Measurements from ENCODE around the gene MYCT1.

GRCh38 chr6:152685819-152686218 lies 11.9 kb upstream of the MYCT1 start:
- TF ChIP-seq CTCF (IDR thresholded peaks at IDR 0.05; ENCODE audit: insufficient read depth, low read length) (no peak), POLR2AphosphoS5 (IDR thresholded peaks at IDR 0.05; ENCODE audit: low read depth) (no peak), REST (IDR thresholded peaks at IDR 0.05; ENCODE audit: insufficient replicate concordance, low read depth) (no peak), GABPA (IDR thresholded peaks at IDR 0.05; ENCODE audit: low read depth) (no peak), SPI1 (IDR thresholded peaks at IDR 0.05; ENCODE audit: borderline replicate concordance, low read depth) (no peak)
